ENCODE data around the gene COIL.
"Not testable (repeated sequence)": the region's sequence is repeated elsewhere in the genome, so short reads cannot be mapped to it uniquely, and the experiment has no call there.

The COIL gene

GRCh38 chr17:56978441-56979090, 17.7 kb upstream of the COIL start:
- H3K27me3 ChIP-seq (ENCODE audit: control insufficient read depth, insufficient read depth, low read length, poor library complexity, severe bottlenecking), result peaks cover 6% of the 10 kb centered on the region
- H3K36me3 ChIP-seq (ENCODE audit: control insufficient read depth, insufficient read depth, low read length), result no peaks in the 10 kb centered on the region
- no peak overlapping the region for H3K27ac ChIP-seq (ENCODE audit: insufficient read depth, low read depth, low read length, poor library complexity, severe bottlenecking)
- peak overlapping the region; percentile 42 for H3K4me3 ChIP-seq (ENCODE audit: insufficient read depth, low read depth, low read length)
- peaks cover 14% of the 10 kb centered on the region for H3K4me1 ChIP-seq (ENCODE audit: control insufficient read depth, insufficient read depth, low read length)
- H3K9me3 ChIP-seq (ENCODE audit: control insufficient read depth, low read length), result no peaks in the 10 kb centered on the region
- WGBS, 2 experiments, result 60 to 65% methylated on average over 10 to 11 of the region's 11 CpGs

GRCh38 chr17:56977673-56978395, 17.0 kb upstream of the COIL start, which contains the start of gene SCPEP1:
Gene SCPEP1 (plus strand): TSS chr17:56978131. CDS start chr17:56978160, 29 bp downstream.
- Histone ChIP-seq H3K27me3 (ENCODE audit: control insufficient read depth, insufficient read depth, low read length, poor library complexity, severe bottlenecking) (peaks cover 6% of the 10 kb centered on the region), H3K4me1 (ENCODE audit: control insufficient read depth, insufficient read depth, low read length) (peaks cover 10% of the 10 kb centered on the region), H3K9me3 (ENCODE audit: control insufficient read depth, low read length) (no peaks in the 10 kb centered on the region), H3K36me3 (ENCODE audit: control insufficient read depth, insufficient read depth, low read length) (no peaks in the 10 kb centered on the region), H3K27ac (ENCODE audit: insufficient read depth, low read depth, low read length, poor library complexity, severe bottlenecking) (peak within 1 kb of the TSS; percentile 27), H3K4me3 (ENCODE audit: insufficient read depth, low read depth, low read length) (peak within 1 kb of the TSS; percentile 45)
- 1 to 2% methylated on average over 41 of the region's 42 CpGs for WGBS, 2 experiments

- WGBS, 2 experiments, result 67 to 75% methylated on average over 9 of the region's 11 CpGs
- Histone ChIP-seq H3K4me3 (ENCODE audit: insufficient read depth, low read depth, low read length) (no peak overlapping the region), H3K9me3 (ENCODE audit: control insufficient read depth, low read length) (no peaks in the 10 kb centered on the region), H3K36me3 (ENCODE audit: control insufficient read depth, insufficient read depth, low read length) (no peaks in the 10 kb centered on the region), H3K4me1 (ENCODE audit: control insufficient read depth, insufficient read depth, low read length) (peaks cover 3% of the 10 kb centered on the region), H3K27ac (ENCODE audit: insufficient read depth, low read depth, low read length, poor library complexity, severe bottlenecking) (no peak overlapping the region), H3K27me3 (ENCODE audit: control insufficient read depth, insufficient read depth, low read length, poor library complexity, severe bottlenecking) (peaks cover 6% of the 10 kb centered on the region)
Observed at GRCh38 chr17:56976941-56977608, 16.2 kb upstream of the COIL start.

GRCh38 chr17:56975656-56976055, 14.8 kb upstream of the COIL start:
- Histone ChIP-seq H3K36me3 (ENCODE audit: control insufficient read depth, insufficient read depth, low read length) (no peaks in the 10 kb centered on the region), H3K27ac (ENCODE audit: insufficient read depth, low read depth, low read length, poor library complexity, severe bottlenecking) (no peak overlapping the region), H3K27me3 (ENCODE audit: control insufficient read depth, insufficient read depth, low read length, poor library complexity, severe bottlenecking) (peaks cover 6% of the 10 kb centered on the region), H3K9me3 (ENCODE audit: control insufficient read depth, low read length) (no peaks in the 10 kb centered on the region), H3K4me1 (ENCODE audit: control insufficient read depth, insufficient read depth, low read length) (no peaks in the 10 kb centered on the region), H3K4me3 (ENCODE audit: insufficient read depth, low read depth, low read length) (no peak overlapping the region)
- 93 to 97% methylated on average over 2 of the region's 2 CpGs for WGBS, 2 experiments

- H3K9me3 ChIP-seq (ENCODE audit: control insufficient read depth, low read length), result no peaks in the 10 kb centered on the region
- no peaks in the 10 kb centered on the region for H3K36me3 ChIP-seq (ENCODE audit: control insufficient read depth, insufficient read depth, low read length)
- WGBS, 2 experiments, result 88% methylated on average over 2 of the region's 2 CpGs
- H3K4me3 ChIP-seq (ENCODE audit: insufficient read depth, low read depth, low read length), result no peak overlapping the region
- no peaks in the 10 kb centered on the region for H3K4me1 ChIP-seq (ENCODE audit: control insufficient read depth, insufficient read depth, low read length)
- H3K27ac ChIP-seq (ENCODE audit: insufficient read depth, low read depth, low read length, poor library complexity, severe bottlenecking), result no peak overlapping the region
- peaks cover 6% of the 10 kb centered on the region for H3K27me3 ChIP-seq (ENCODE audit: control insufficient read depth, insufficient read depth, low read length, poor library complexity, severe bottlenecking)
Observed at GRCh38 chr17:56974055-56974454, 13.2 kb upstream of the COIL start.

GRCh38 chr17:56973520-56973919, 12.7 kb upstream of the COIL start:
- Histone ChIP-seq H3K9me3 (ENCODE audit: control insufficient read depth, low read length) (no peaks in the 10 kb centered on the region), H3K4me1 (ENCODE audit: control insufficient read depth, insufficient read depth, low read length) (no peaks in the 10 kb centered on the region), H3K27me3 (ENCODE audit: control insufficient read depth, insufficient read depth, low read length, poor library complexity, severe bottlenecking) (peaks cover 6% of the 10 kb centered on the region), H3K36me3 (ENCODE audit: control insufficient read depth, insufficient read depth, low read length) (no peaks in the 10 kb centered on the region), H3K27ac (ENCODE audit: insufficient read depth, low read depth, low read length, poor library complexity, severe bottlenecking) (no peak overlapping the region), H3K4me3 (ENCODE audit: insufficient read depth, low read depth, low read length) (no peak overlapping the region)
- 93 to 95% methylated on average over 7 of the region's 7 CpGs for WGBS, 2 experiments

GRCh38 chr17:56972111-56972730, 11.4 kb upstream of the COIL start:
- Histone ChIP-seq H3K4me1 (ENCODE audit: control insufficient read depth, insufficient read depth, low read length) (no peaks in the 10 kb centered on the region), H3K27ac (ENCODE audit: insufficient read depth, low read depth, low read length, poor library complexity, severe bottlenecking) (no peak overlapping the region), H3K4me3 (ENCODE audit: insufficient read depth, low read depth, low read length) (no peak overlapping the region), H3K27me3 (ENCODE audit: control insufficient read depth, insufficient read depth, low read length, poor library complexity, severe bottlenecking) (peaks cover 4% of the 10 kb centered on the region), H3K36me3 (ENCODE audit: control insufficient read depth, insufficient read depth, low read length) (no peaks in the 10 kb centered on the region), H3K9me3 (ENCODE audit: control insufficient read depth, low read length) (no peaks in the 10 kb centered on the region)
- WGBS, 2 experiments, result 91 to 99% methylated on average over 6 to 7 of the region's 7 CpGs

GRCh38 chr17:56970974-56971373, 10.1 kb upstream of the COIL start:
- H3K4me1 ChIP-seq (ENCODE audit: control insufficient read depth, insufficient read depth, low read length), result no peaks in the 10 kb centered on the region
- no peaks in the 10 kb centered on the region for H3K27me3 ChIP-seq (ENCODE audit: control insufficient read depth, insufficient read depth, low read length, poor library complexity, severe bottlenecking)
- no peaks in the 10 kb centered on the region for H3K9me3 ChIP-seq (ENCODE audit: control insufficient read depth, low read length)
- H3K36me3 ChIP-seq (ENCODE audit: control insufficient read depth, insufficient read depth, low read length), result no peaks in the 10 kb centered on the region
- WGBS, 2 experiments, result 88 to 97% methylated on average over 1 of the region's 1 CpG
- H3K27ac ChIP-seq (ENCODE audit: insufficient read depth, low read depth, low read length, poor library complexity, severe bottlenecking), result no peak overlapping the region
- H3K4me3 ChIP-seq (ENCODE audit: insufficient read depth, low read depth, low read length), result no peak overlapping the region

GRCh38 chr17:56966338-56966737, 5.5 kb upstream of the COIL start:
- no peak overlapping the region for H3K27ac ChIP-seq (ENCODE audit: insufficient read depth, low read depth, low read length, poor library complexity, severe bottlenecking)
- H3K27me3 ChIP-seq (ENCODE audit: control insufficient read depth, insufficient read depth, low read length, poor library complexity, severe bottlenecking), result no peaks in the 10 kb centered on the region
- no peaks in the 10 kb centered on the region for H3K4me1 ChIP-seq (ENCODE audit: control insufficient read depth, insufficient read depth, low read length)
- no peaks in the 10 kb centered on the region for H3K36me3 ChIP-seq (ENCODE audit: control insufficient read depth, insufficient read depth, low read length)
- no peaks in the 10 kb centered on the region for H3K9me3 ChIP-seq (ENCODE audit: control insufficient read depth, low read length)
- WGBS, 2 experiments, result 92 to 93% methylated on average over 5 of the region's 5 CpGs
- no peak overlapping the region for H3K4me3 ChIP-seq (ENCODE audit: insufficient read depth, low read depth, low read length)

GRCh38 chr17:56965681-56966080, 4.8 kb upstream of the COIL start:
- H3K4me1 ChIP-seq (ENCODE audit: control insufficient read depth, insufficient read depth, low read length); H3K27ac ChIP-seq (ENCODE audit: insufficient read depth, low read depth, low read length, poor library complexity, severe bottlenecking): not testable (repeated sequence)

More at GRCh38 chr17:56965681-56966080, 4.8 kb upstream of the COIL start:
- not testable (repeated sequence) for H3K9me3 ChIP-seq (ENCODE audit: control insufficient read depth, low read length); H3K4me3 ChIP-seq (ENCODE audit: insufficient read depth, low read depth, low read length); H3K27me3 ChIP-seq (ENCODE audit: control insufficient read depth, insufficient read depth, low read length, poor library complexity, severe bottlenecking); H3K36me3 ChIP-seq (ENCODE audit: control insufficient read depth, insufficient read depth, low read length)
- WGBS, 2 experiments, result 94 to 95% methylated on average over 6 of the region's 6 CpGs
